OCI-LY1 (cell line): ENCODE results near the gene DLGAP4.
"Not testable (repeated sequence)": the region's sequence is repeated elsewhere in the genome, so short reads cannot be mapped to it uniquely, and the experiment has no call there.

Experiments used
- H2AFZ ChIP-seq: fragments of 200-600 bp; sonication (generic), shearing (Covaris generic); 2 replicates; pipeline ENCODE4 v1.6.0; 2014; ENCODE audit warnings: antibody characterized with exemption, mild to moderate bottlenecking, low read length
- H3F3A ChIP-seq: fragments of 200-600 bp; sonication (generic), shearing (Covaris generic); 2 replicates; pipeline ENCODE4 v1.6.0; 2014; ENCODE audit warnings: mild to moderate bottlenecking, antibody characterized with exemption, low read length, moderate library complexity; ENCODE audit not compliant: insufficient read depth
- H3K27ac ChIP-seq: fragments of 200-600 bp; sonication (generic); 2 replicates; pipeline ENCODE4 v1.5.1; 2014; ENCODE audit warnings: low read length, mixed run types, mild to moderate bottlenecking, low read depth; ENCODE audit not compliant: poor library complexity, severe bottlenecking
- H3K27me3 ChIP-seq: fragments of 200-600 bp; sonication (generic); 2 replicates; pipeline ENCODE4 v1.6.0; 2014; ENCODE audit warnings: antibody characterized with exemption, mild to moderate bottlenecking, low read length, moderate library complexity; ENCODE audit not compliant: insufficient read depth
- H3K36me3 ChIP-seq: fragments of 200-600 bp; sonication (generic); 2 replicates; pipeline ENCODE4 v1.6.1; 2014; ENCODE audit warnings: mild to moderate bottlenecking, antibody characterized with exemption, low read length, moderate library complexity, mixed read lengths; ENCODE audit not compliant: insufficient read depth
- H3K4me1 ChIP-seq: fragments of 200-600 bp; sonication (generic); 2 replicates; pipeline ENCODE4 v1.5.1; 2014; ENCODE audit warnings: mild to moderate bottlenecking, low read length, moderate library complexity; ENCODE audit not compliant: insufficient read depth, severe bottlenecking
- H3K4me2 ChIP-seq: fragments of 200-600 bp; sonication (generic), shearing (Covaris generic); 2 replicates; pipeline ENCODE4 v1.6.1; 2014; ENCODE audit warnings: low read length
- H3K4me3 ChIP-seq: fragments of 200-600 bp; sonication (generic); 2 replicates; pipeline ENCODE4 v1.5.1; 2014; ENCODE audit warnings: low read length, low read depth, mild to moderate bottlenecking, mixed read lengths; ENCODE audit not compliant: poor library complexity, severe bottlenecking
- H3K79me2 ChIP-seq: fragments of 200-600 bp; shearing (Covaris generic); 2 replicates; pipeline ENCODE4 v1.6.1; 2016; ENCODE audit warnings: mixed run types, low read length, mixed read lengths; ENCODE audit not compliant: insufficient read depth
- H3K9ac ChIP-seq: fragments of 200-600 bp; sonication (generic), shearing (Covaris generic); 2 replicates; pipeline ENCODE4 v1.6.1; 2014; ENCODE audit warnings: mild to moderate bottlenecking, low read length, mixed read lengths
- H3K9me2 ChIP-seq: fragments of 200-600 bp; sonication (generic), shearing (Covaris generic); 2 replicates; pipeline ENCODE4 v1.6.1; 2014; ENCODE audit warnings: low read depth, mild to moderate bottlenecking, low read length, mixed read lengths
- H3K9me3 ChIP-seq: fragments of 200-600 bp; shearing (Covaris generic); 2 replicates; pipeline ENCODE4 v1.6.1; 2014; ENCODE audit warnings: low read length, mixed read lengths
- H4K20me1 ChIP-seq: fragments of 200-600 bp; sonication (generic), shearing (Covaris generic); 2 replicates; pipeline ENCODE4 v1.6.0; 2016; ENCODE audit warnings: mild to moderate bottlenecking, low read length; ENCODE audit not compliant: insufficient read depth
- CTCF ChIP-seq: fragments of 200-600 bp; sonication (generic), shearing (Covaris generic); IDR thresholded peaks from 2 replicates; pipeline ENCODE4 v1.5.1; 2017; ENCODE audit warnings: mild to moderate bottlenecking, antibody characterized with exemption, low read length, moderate library complexity, mixed read lengths
- EZH2 ChIP-seq: fragments of 200-600 bp; sonication (generic), shearing (Covaris generic); IDR thresholded peaks from 2 replicates; pipeline ENCODE4 v1.8.0; 2017; ENCODE audit warnings: borderline replicate concordance, mixed run types, mild to moderate bottlenecking, antibody characterized with exemption, low read length, moderate library complexity, mixed read lengths

Gene DLGAP4

GRCh38 chr20:36555248-36555647, 249.1 kb downstream of the DLGAP4 start:
- no peak overlapping the region for H3K4me2 ChIP-seq
- H4K20me1 ChIP-seq: no peaks in the 10 kb centered on the region
- no peak overlapping the region for H3K4me3 ChIP-seq
- H3K4me1 ChIP-seq: peaks cover 10% of the 10 kb centered on the region
- no peak overlapping the region for H2AFZ ChIP-seq
- H3K79me2 ChIP-seq: no peaks in the 10 kb centered on the region
- no peaks in the 10 kb centered on the region for H3K36me3 ChIP-seq
- H3F3A ChIP-seq: no peaks in the 10 kb centered on the region
- H3K9me2 ChIP-seq: no peaks in the 10 kb centered on the region
- no peak overlapping the region for H3K9ac ChIP-seq
- no peak for TF ChIP-seq EZH2
- no peak for TF ChIP-seq CTCF
- H3K27me3 ChIP-seq: no peaks in the 10 kb centered on the region
- H3K27ac ChIP-seq: no peak overlapping the region
- no peaks in the 10 kb centered on the region for H3K9me3 ChIP-seq

GRCh38 chr20:36562724-36563123, 256.6 kb downstream of the DLGAP4 start:
- Histone ChIP-seq H3K4me1 (no peaks in the 10 kb centered on the region), H3K9me3 (peaks cover 6% of the 10 kb centered on the region), H4K20me1 (no peaks in the 10 kb centered on the region), H3K27me3 (no peaks in the 10 kb centered on the region; the same call in 1 of the 2 replicates), H2AFZ (no peak overlapping the region), H3K36me3 (no peaks in the 10 kb centered on the region; the same call in 1 of the 2 replicates), H3K27ac (no peak overlapping the region), H3K9me2 (no peaks in the 10 kb centered on the region), H3K79me2 (no peaks in the 10 kb centered on the region), H3K9ac (no peak overlapping the region), H3K4me2 (no peak overlapping the region), H3F3A (no peaks in the 10 kb centered on the region), H3K4me3 (no peak overlapping the region)
- no peak for TF ChIP-seq CTCF
- TF ChIP-seq EZH2: no peak

- no peaks in the 10 kb centered on the region for H3K4me1 ChIP-seq
Measured at GRCh38 chr20:36563374-36563773, 257.2 kb downstream of the DLGAP4 start.

GRCh38 chr20:36564078-36564725, 258.1 kb downstream of the DLGAP4 start:
- not testable (repeated sequence) for H4K20me1 ChIP-seq, H3K4me2 ChIP-seq, H3K79me2 ChIP-seq, H3K4me1 ChIP-seq, H3K4me3 ChIP-seq, H3K27me3 ChIP-seq, H3K9me2 ChIP-seq, H3K9ac ChIP-seq, H3F3A ChIP-seq, H3K36me3 ChIP-seq, H3K9me3 ChIP-seq, H3K27ac ChIP-seq, H2AFZ ChIP-seq

More at GRCh38 chr20:36563374-36563773, 257.2 kb downstream of the DLGAP4 start:
- no peak overlapping the region for H3K27ac ChIP-seq
- H2AFZ ChIP-seq: no peak overlapping the region
- no peaks in the 10 kb centered on the region for H3K9me2 ChIP-seq
- H3K9me3 ChIP-seq: peaks cover 6% of the 10 kb centered on the region
- TF ChIP-seq EZH2 (no peak), CTCF (no peak)
- H3K4me2 ChIP-seq: no peak overlapping the region
- H3K79me2 ChIP-seq: no peaks in the 10 kb centered on the region
- no peaks in the 10 kb centered on the region for H4K20me1 ChIP-seq
- H3F3A ChIP-seq: no peaks in the 10 kb centered on the region
- no peak overlapping the region for H3K9ac ChIP-seq
- H3K4me3 ChIP-seq: no peak overlapping the region
- H3K27me3 ChIP-seq: no peaks in the 10 kb centered on the region; the same call in 1 of the 2 replicates
- no peaks in the 10 kb centered on the region; the same call in 1 of the 2 replicates for H3K36me3 ChIP-seq

GRCh38 chr20:36564726-36565121, 258.6 kb downstream of the DLGAP4 start:
- H3K27ac ChIP-seq, H3K36me3 ChIP-seq, H3K79me2 ChIP-seq, H3K9me3 ChIP-seq, H4K20me1 ChIP-seq, H3K4me1 ChIP-seq, H3K9me2 ChIP-seq, H3K4me3 ChIP-seq, H3K9ac ChIP-seq, H3K27me3 ChIP-seq, H2AFZ ChIP-seq, H3K4me2 ChIP-seq, H3F3A ChIP-seq: not testable (repeated sequence)
